OCI-LY7 (cell line): Measurements from ENCODE around the gene ARHGAP29. TPM values are rescaled to one million over a fixed set of nuclear protein-coding genes. Genes with fewer than 3 reads are reported as not detected.

ENCODE experiments used
- BruUV-seq: library from RNA; stranded (reverse); fragments of 400-500 nt; replicated peaks from 2 replicates; lab custom pipeline; 2021; lab: Mats Ljungman, UMichigan
- CTCF ChIA-PET: fragments of 300-600 bp; sonication (Branson Sonifier 250); formaldehyde crosslinking; loops from one replicate; lab custom pipeline; 2022; ENCODE audit warnings: antibody characterized with exemption; ENCODE audit not compliant: unreplicated experiment; lab: Charles Lee
- POLR2A ChIA-PET: fragments of 300-600 bp; sonication (Branson Sonifier 250); formaldehyde crosslinking; loops from one replicate; lab custom pipeline; 2022; ENCODE audit warnings: antibody characterized with exemption; lab: Charles Lee
- DNase-seq: peaks from one replicate; pipeline ENCODE4 v3.0.0-alpha.2; 2015; ENCODE audit warnings: low spot score
- H2AFZ ChIP-seq: fragments of 200-600 bp; sonication (generic), shearing (Covaris generic); 2 replicates; pipeline ENCODE4 v1.6.1; 2014; ENCODE audit warnings: mild to moderate bottlenecking, antibody characterized with exemption, low read length, moderate library complexity
- H3K27ac ChIP-seq: fragments of 200-600 bp; sonication (generic); 2 replicates; pipeline ENCODE4 v1.5.1; 2014; ENCODE audit warnings: mixed run types, low read depth, mild to moderate bottlenecking, moderate library complexity, low read length, inconsistent platforms; ENCODE audit not compliant: poor library complexity, severe bottlenecking
- H3K36me3 ChIP-seq: fragments of 200-600 bp; sonication (generic); 2 replicates; pipeline ENCODE4 v1.6.1; 2014; ENCODE audit warnings: mild to moderate bottlenecking, antibody characterized with exemption, low read length, moderate library complexity, mixed read lengths; ENCODE audit not compliant: insufficient read depth
- H3K4me1 ChIP-seq: fragments of 200-600 bp; sonication (generic); 2 replicates; pipeline ENCODE4 v1.5.1; 2014; ENCODE audit warnings: mild to moderate bottlenecking, low read length; ENCODE audit not compliant: insufficient read depth, poor library complexity, severe bottlenecking
- H3K4me2 ChIP-seq: fragments of 200-600 bp; sonication (generic); 2 replicates; pipeline ENCODE4 v1.6.1; 2014; ENCODE audit warnings: mild to moderate bottlenecking, low read length
- H3K4me3 ChIP-seq: fragments of 200-600 bp; sonication (generic); 2 replicates; pipeline ENCODE4 v1.5.1; 2014; ENCODE audit warnings: mild to moderate bottlenecking, low read depth, low read length; ENCODE audit not compliant: poor library complexity, severe bottlenecking
- H3K79me2 ChIP-seq: fragments of 200-600 bp; sonication (generic); 2 replicates; pipeline ENCODE4 v1.6.1; 2016; ENCODE audit warnings: low read depth, mild to moderate bottlenecking, low read length, moderate library complexity, mixed read lengths; ENCODE audit not compliant: insufficient read depth
- H3K9me2 ChIP-seq: fragments of 200-600 bp; sonication (generic); 2 replicates; pipeline ENCODE4 v1.6.1; 2016; ENCODE audit warnings: mild to moderate bottlenecking, low read length, mixed read lengths; ENCODE audit not compliant: insufficient read depth
- H3K9me3 ChIP-seq: fragments of 200-600 bp; sonication (generic); 2 replicates; pipeline ENCODE4 v1.6.1; 2014; ENCODE audit warnings: mild to moderate bottlenecking, mixed run types, low read length, mixed read lengths
- H4K20me1 ChIP-seq: fragments of 200-600 bp; sonication (generic); 2 replicates; pipeline ENCODE4 v1.6.1; 2014; ENCODE audit warnings: mild to moderate bottlenecking, antibody characterized with exemption, low read length, moderate library complexity, mixed read lengths; ENCODE audit not compliant: insufficient read depth
- CTCF ChIP-seq: fragments of 200-600 bp; sonication (generic); conservative IDR thresholded peaks from 2 replicates; pipeline ENCODE4 v1.5.1; 2014; ENCODE audit warnings: mild to moderate bottlenecking, antibody characterized with exemption, low read length, moderate library complexity, mixed read lengths
- EZH2phosphoT487 ChIP-seq: fragments of 200-600 bp; sonication (generic); IDR thresholded peaks from 2 replicates; pipeline ENCODE4 v1.6.1; 2018; ENCODE audit warnings: low read depth, borderline replicate concordance, mild to moderate bottlenecking, mixed run types, antibody characterized with exemption, low read length, moderate library complexity, mixed read lengths
- intact Hi-C: fragments of 100-400 bp; cut with micrococcal nuclease; formaldehyde crosslinking; loops from one replicate; pipeline ENCODE4 v1.10.0; 2022; ENCODE audit not compliant: unreplicated experiment
- total RNA-seq, 2 experiments: library from RNA; depleted of rRNA in 1 of 2; stranded (reverse); fragments of >200 nt in 1 of 2; shearing (Covaris generic) in 1 of 2; gene quantifications; 2 replicates each; pipeline ENCODE4 v1.2.3, GENCODE V29; 2014 to 2022

ARHGAP29 gene
- total RNA-seq, 2 experiments from 2014 or later, result 0.06 TPM; not detected in 1

GRCh38 chr1:94253456-94254017, 16.2 kb upstream of the ARHGAP29 start:
- CTCF ChIA-PET, result no interaction called here
- H4K20me1 ChIP-seq, result no peaks in the 10 kb centered on the region
- TF ChIP-seq CTCF, result no peak
- no peak for TF ChIP-seq EZH2phosphoT487
- no peak overlapping the region for H2AFZ ChIP-seq
- no peaks in the 10 kb centered on the region for H3K79me2 ChIP-seq
- intact Hi-C loops, result no loop called here
- H3K9me3 ChIP-seq, result no peaks in the 10 kb centered on the region
- no TSS peak for BruUV-seq
- DNase-seq, result no peak
- no peak overlapping the region for H3K4me3 ChIP-seq
- H3K36me3 ChIP-seq, result no peaks in the 10 kb centered on the region
- H3K27ac ChIP-seq, result no peak overlapping the region
- no peak overlapping the region for H3K4me2 ChIP-seq
- no peaks in the 10 kb centered on the region for H3K4me1 ChIP-seq
- POLR2A ChIA-PET, result no interaction called here
- no peaks in the 10 kb centered on the region for H3K9me2 ChIP-seq

- Histone ChIP-seq H3K79me2 (no peaks in the 10 kb centered on the region), H3K27ac (no peak overlapping the region), H3K4me1 (no peaks in the 10 kb centered on the region), H3K4me2 (no peak overlapping the region), H4K20me1 (no peaks in the 10 kb centered on the region), H3K9me3 (no peaks in the 10 kb centered on the region), H2AFZ (no peak overlapping the region), H3K36me3 (no peaks in the 10 kb centered on the region), H3K9me2 (no peaks in the 10 kb centered on the region), H3K4me3 (no peak overlapping the region)
- BruUV-seq, result no TSS peak
- intact Hi-C loops, result no loop called here
- ChIA-PET CTCF (no interaction called here), POLR2A (no interaction called here)
- TF ChIP-seq CTCF, result no peak
- no peak for TF ChIP-seq EZH2phosphoT487
- DNase-seq, result no peak
Observed at GRCh38 chr1:94250341-94250740, 13.0 kb upstream of the ARHGAP29 start.

- H3K4me2 ChIP-seq, result no peak overlapping the region
- no peak for DNase-seq
- no TSS peak for BruUV-seq
- H3K79me2 ChIP-seq, result no peaks in the 10 kb centered on the region
- ChIA-PET CTCF (no interaction called here), POLR2A (no interaction called here)
- H3K27ac ChIP-seq, result no peak overlapping the region
- no peaks in the 10 kb centered on the region for H4K20me1 ChIP-seq
- no peaks in the 10 kb centered on the region for H3K9me2 ChIP-seq
- TF ChIP-seq CTCF (no peak), EZH2phosphoT487 (no peak)
- no peaks in the 10 kb centered on the region for H3K9me3 ChIP-seq
- no peaks in the 10 kb centered on the region for H3K4me1 ChIP-seq
- no peak overlapping the region for H2AFZ ChIP-seq
- no peak overlapping the region for H3K4me3 ChIP-seq
- H3K36me3 ChIP-seq, result no peaks in the 10 kb centered on the region
- intact Hi-C loops, result no loop called here
Observed at GRCh38 chr1:94248956-94249688, 11.7 kb upstream of the ARHGAP29 start.
